ENCODE results near the gene TOM1L2.

GRCh38 chr17:17963694-17964436 lies 8.3 kb downstream of the TOM1L2 start:
- TF ChIP-seq POLR2A (IDR thresholded peaks at IDR 0.05; ENCODE audit: low read depth, low read length) = no peak
- TF ChIP-seq SPI1 (IDR thresholded peaks at IDR 0.05; ENCODE audit: low read depth, low read length) = no peak
- no peak for TF ChIP-seq TAF1 (IDR thresholded peaks at IDR 0.05; ENCODE audit: low read depth, low read length)
- TF ChIP-seq POLR2AphosphoS5 (IDR thresholded peaks at IDR 0.05; ENCODE audit: low read depth, low read length) = no peak
- no peak for TF ChIP-seq PAX5 (IDR thresholded peaks at IDR 0.05; ENCODE audit: insufficient read depth, low read length, severe bottlenecking)
- no peak for TF ChIP-seq POU2F2 (IDR thresholded peaks at IDR 0.05; ENCODE audit: low read depth, low read length)

Data from GM12891 (cell line).